CD4-positive, alpha-beta T cell treated with Interleukin-15 for 4 hours (primary cell): ENCODE data around the gene CXCL6.

ENCODE experiments used
- DNase-seq: peaks from one replicate; pipeline ENCODE4 v3.0.0-alpha.2; 2020; ENCODE audit warnings: low spot score

CXCL6 gene

DNA sequence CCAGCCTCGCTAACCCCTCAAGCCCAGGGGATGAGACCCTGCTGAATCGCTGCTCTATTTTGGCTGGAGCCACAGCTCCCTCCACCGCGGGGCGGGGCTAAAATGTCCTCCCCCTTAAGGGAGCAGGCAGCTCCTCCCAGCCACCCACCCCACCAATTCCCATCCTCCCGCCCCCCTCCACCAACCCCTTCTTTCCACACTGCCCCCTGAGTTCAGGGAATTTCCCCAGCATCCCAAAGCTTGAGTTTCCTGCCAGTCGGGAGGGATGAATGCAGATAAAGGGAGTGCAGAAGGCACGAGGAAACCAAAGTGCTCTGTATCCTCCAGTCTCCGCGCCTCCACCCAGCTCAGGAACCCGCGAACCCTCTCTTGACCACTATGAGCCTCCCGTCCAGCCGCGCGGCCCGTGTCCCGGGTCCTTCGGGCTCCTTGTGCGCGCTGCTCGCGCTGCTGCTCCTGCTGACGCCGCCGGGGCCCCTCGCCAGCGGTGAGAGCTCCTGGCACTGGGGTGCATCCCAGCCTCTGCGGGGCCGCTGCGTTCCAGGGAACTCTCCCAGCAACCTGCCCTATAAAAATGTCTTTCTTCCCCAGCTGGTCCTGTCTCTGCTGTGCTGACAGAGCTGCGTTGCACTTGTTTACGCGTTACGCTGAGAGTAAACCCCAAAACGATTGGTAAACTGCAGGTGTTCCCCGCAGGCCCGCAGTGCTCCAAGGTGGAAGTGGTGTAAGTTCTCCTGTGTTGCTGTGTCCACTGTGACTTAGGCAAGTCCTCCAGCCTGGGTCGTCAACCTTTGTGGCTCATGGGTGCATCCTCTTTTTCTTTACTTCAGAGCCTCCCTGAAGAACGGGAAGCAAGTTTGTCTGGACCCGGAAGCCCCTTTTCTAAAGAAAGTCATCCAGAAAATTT, at the start of gene CXCL6:
Gene CXCL6, plus strand, starts transcription at position 306 of the 907 bp plus-strand sequence. Its CDS starts 73 bp downstream, at position 379.
- DNase-seq: no peak

- DNase-seq: no peak
Observed at GRCh38 chr4:73788411-73788810, 48.1 kb upstream of the CXCL6 start.

DNA sequence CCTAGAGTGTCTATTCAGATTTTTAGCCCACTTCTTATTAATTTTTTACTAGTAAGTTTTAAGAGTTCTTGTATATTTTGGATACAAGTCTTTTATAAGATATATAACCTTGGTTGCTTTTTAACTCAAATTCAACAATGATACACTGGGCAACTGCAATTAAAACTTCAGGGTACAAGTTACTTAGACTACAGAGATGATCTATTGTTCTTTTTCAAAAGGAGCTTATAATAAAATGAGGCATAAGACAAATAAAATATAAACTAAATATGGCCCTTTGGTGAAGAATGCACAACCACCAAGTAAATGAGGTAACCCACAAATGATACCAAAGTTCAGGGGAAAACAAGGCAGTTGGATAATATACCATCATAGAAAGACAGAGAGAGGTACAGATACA, 37.6 kb upstream of the CXCL6 start:
- DNase-seq: no peak

DNA sequence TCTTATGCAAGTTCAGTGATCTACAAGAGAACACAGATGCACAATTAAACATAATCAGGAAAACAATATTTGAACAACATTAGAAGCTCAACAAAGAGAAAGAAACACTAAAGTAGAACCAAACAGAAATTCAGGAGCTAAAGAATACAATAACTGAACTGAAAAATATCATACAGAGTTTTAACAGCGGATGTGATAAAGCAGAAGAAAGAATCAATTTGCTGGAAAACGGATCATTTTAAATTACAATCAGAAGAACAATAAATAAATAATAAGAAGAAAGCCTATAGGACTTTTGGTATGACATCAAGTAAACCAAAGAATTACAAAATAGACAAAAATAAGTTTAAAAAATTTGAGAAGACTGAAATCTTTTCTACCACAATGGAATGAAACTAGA, 36.3 kb upstream of the CXCL6 start:
- DNase-seq: no peak

DNA sequence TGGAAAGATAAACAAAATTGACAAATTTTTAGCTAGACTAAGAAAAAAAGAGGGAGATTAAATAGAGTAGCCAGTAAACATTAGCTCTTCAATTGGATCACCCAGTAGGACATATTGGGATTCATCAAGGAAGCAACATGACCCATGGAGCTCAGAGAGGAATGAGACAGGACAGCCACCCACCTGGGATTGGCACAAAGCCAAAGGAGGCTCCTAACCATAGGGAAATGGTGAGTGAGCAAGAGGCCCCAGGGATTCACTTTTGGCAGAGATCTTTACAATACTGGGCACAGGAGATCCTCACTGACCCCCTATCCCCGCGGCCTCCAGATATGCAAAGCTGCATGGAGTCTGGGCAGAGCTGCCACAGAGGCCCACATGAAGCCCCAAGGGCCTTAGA, 34.8 kb upstream of the CXCL6 start:
- DNase-seq: no peak

DNA sequence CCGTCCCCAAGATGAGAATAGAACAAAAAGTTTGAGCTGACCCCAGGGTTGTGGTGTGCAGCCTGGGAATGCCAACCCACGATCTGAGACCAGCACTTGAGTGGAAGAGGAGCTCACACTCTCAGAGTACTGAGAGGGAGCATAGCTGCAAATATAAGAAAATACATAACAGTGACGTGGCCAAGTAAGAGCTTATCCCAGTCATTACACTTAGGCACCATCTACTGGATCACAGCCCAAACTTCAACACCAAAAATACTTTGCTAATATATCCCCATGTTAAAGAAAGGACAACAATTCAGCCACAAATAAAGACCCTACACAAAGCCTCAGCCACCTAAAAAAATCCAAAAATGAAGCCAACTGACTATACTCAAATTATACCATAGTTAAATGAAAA, 33.3 kb upstream of the CXCL6 start:
- no peak for DNase-seq

GRCh38 chr4:73810191-73810590, 26.3 kb upstream of the CXCL6 start:
- no peak for DNase-seq

DNA sequence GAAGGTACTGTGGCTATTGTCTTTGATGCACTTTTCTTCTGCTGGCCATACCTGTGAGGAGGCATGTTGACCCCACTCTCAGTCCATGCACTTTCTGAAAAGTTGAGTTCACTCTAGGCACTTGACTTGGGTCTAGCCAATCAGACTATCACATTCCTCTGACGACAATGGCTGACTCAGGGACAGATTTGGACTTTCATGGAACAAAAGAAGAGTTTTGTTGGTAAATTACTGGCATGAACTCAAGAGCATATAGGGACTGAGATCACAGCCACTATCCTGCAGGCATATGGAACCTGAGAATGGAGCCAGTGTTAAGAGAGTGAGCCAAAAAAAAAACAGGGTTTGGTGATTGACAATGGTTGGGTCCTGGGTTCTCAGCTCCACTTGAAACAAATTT, 24.6 kb upstream of the CXCL6 start:
- no peak for DNase-seq

GRCh38 chr4:73814679-73815078, 21.8 kb upstream of the CXCL6 start:
- no peak for DNase-seq

GRCh38 chr4:73815145-73815544, 21.3 kb upstream of the CXCL6 start:
- DNase-seq: no peak

DNA sequence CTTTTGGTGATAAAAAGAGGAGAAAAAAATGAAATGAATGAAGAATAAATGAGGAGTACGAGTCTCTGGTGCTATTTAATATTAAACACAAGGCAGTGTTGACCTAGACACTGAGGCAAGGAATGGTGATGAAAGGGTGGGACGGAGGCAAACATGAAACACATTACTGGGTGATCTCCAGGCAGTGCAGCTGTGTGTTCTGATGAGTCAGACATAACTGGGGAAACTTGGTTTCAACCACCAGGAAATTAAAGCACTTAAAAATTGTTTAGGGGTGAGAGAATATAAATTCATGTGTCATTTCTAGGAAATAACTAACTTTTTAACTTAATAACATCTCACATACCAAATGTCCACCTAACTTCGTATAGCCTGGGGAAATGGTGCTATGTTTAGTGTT, 19.7 kb upstream of the CXCL6 start:
- DNase-seq: no peak

DNA sequence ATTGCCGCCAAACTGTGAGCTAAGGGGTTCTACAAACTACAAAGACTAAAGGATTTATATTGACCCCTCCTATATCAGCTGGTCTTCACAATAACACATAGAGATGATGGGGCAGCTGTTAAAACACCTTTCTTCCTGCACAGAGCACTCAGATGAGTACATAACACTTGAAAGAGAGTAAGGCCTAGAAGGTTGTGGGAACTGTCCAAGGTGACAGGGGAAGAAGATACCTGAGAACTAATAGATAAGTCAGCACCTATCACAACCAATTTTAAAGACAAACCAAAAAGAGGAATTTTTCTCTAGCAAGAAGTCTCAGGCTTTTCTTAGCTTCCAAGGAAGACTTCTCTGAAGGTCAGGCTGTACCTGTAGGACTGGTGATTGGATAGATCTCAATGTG, 19.1 kb upstream of the CXCL6 start:
- DNase-seq: no peak

- DNase-seq: no peak
Observed at GRCh38 chr4:73821325-73821724, 15.2 kb upstream of the CXCL6 start.

- no peak for DNase-seq
Observed at GRCh38 chr4:73822389-73822788, 14.1 kb upstream of the CXCL6 start.

- no peak for DNase-seq
Observed at GRCh38 chr4:73822812-73823504, 13.5 kb upstream of the CXCL6 start.

DNA sequence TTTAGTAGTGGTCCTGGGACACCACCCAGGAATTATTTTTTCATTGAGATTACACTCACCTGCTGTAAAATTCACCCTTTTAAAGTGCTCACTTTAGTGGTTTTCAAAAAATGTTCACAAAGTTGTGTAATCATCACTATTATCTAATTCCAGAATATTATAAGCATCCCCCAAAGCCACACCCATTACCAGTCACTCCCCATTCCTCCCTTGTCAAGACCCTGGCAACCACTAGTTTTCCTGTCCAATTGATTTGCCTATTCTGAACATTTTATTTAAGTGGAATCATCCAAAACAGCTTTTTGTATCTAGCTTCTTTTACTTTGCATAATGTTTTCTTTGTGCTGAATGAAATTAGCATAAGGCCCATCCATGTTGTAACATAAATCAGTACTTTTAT, 12.7 kb upstream of the CXCL6 start:
- no peak for DNase-seq

DNA sequence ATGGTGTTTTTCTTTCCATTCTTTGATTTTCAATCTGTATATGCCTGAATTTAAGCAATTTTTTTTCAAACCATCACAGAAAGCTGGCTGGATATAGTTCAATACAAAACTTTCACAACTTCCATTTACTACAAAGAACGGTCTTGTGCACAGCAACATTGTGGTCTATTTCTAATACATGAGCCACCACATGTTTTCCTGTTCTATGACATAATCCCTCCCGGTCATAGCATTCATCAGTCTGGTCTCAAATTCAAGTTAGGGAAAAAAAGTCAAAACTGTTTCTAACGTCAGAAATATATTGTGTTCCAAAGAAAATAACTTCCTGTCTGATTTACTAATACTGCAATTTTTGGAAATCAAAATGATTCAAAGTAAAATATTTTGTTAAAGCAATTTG, 7.5 kb upstream of the CXCL6 start:
- no peak for DNase-seq

GRCh38 chr4:73831569-73831968, 4.9 kb upstream of the CXCL6 start:
- DNase-seq: no peak

DNA sequence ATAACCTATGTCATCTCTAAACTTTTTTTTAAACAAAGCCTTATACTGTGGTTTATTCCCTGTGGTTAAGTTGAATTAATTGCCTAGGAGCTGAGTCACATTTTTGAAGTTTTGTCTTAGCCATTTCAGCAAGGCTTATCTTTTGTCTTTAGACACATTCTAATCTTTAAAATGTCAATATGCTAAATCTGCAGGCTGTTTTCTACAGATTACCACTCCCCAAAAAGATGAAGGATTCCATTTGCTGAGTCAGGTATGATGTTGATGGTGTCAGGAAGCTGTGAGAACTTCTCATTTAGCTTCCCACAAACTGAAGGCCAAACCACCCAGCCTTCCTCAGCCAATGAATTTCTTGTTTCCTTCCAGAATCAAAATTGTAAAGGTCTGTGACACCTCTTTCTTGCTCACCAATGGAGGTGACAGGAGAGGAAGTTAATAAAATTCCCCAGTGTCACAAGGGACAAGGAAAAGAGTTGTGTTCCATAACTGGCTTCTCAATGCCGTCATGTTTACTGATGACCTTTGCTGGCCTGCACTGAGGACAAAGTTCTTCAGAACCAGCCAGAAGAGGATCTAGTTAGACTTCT, 3.7 kb upstream of the CXCL6 start:
- no peak for DNase-seq

- DNase-seq: no peak
Observed at GRCh38 chr4:73839071-73839470, 2.6 kb downstream of the CXCL6 start.

GRCh38 chr4:73839715-73840114, 3.2 kb downstream of the CXCL6 start:
- no peak for DNase-seq

DNA sequence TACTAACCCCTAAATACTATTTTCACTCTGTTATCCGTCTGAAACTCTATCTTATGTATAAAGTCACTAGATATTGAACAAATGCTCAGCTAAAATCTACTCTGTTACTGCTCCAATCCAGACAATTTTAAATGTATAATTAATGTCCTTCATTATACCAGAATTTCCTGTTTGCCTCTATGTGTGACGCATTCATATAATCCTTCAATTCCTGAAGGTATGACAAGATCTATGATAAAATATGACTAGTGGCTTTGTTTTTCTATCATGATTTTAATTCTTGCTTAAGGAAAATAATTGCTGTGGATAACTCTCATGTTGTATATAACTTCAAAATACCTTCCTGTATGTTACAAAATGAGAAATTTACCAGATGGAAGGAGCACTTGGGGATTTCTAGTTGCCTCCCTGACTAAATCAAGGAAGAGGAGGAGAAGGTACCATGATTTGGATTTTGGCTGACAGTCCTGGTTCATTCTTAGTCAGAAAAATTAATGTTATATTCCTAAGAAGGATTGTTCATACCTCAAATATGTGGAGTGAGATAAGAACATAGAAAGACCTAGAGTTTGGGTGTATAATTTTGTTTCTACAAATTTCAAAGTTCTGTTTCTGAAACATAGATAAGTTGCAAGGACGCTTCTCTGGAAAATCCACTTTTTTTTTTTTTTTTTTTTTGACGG, 4.9 kb downstream of the CXCL6 start:
- DNase-seq: no peak

DNA sequence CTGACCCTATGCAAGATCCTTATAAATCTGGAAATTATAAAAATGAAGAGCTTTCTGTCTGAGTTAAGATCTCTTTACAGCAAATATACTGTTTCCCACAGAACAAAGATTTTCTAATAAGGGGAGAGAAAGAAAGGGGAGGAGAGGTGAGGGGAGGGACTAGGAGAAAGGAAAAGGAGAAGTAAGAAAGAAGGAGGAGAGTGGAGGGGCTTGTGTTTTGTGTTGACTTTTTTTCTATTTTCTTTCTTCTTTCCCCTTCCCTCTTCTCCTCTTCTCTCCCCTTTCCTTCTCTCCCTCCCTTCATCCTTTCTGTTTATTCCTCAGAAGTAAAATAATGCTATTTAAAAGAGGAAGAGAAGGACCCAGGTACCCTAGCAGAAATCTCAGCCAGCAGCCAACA, 6.2 kb downstream of the CXCL6 start:
- DNase-seq: no peak
